ENCODE results near the gene OSBP2.
A peak's percentile ranks its signal among the peaks of the same experiment; 100 is the strongest.

The OSBP2 gene, protein sequence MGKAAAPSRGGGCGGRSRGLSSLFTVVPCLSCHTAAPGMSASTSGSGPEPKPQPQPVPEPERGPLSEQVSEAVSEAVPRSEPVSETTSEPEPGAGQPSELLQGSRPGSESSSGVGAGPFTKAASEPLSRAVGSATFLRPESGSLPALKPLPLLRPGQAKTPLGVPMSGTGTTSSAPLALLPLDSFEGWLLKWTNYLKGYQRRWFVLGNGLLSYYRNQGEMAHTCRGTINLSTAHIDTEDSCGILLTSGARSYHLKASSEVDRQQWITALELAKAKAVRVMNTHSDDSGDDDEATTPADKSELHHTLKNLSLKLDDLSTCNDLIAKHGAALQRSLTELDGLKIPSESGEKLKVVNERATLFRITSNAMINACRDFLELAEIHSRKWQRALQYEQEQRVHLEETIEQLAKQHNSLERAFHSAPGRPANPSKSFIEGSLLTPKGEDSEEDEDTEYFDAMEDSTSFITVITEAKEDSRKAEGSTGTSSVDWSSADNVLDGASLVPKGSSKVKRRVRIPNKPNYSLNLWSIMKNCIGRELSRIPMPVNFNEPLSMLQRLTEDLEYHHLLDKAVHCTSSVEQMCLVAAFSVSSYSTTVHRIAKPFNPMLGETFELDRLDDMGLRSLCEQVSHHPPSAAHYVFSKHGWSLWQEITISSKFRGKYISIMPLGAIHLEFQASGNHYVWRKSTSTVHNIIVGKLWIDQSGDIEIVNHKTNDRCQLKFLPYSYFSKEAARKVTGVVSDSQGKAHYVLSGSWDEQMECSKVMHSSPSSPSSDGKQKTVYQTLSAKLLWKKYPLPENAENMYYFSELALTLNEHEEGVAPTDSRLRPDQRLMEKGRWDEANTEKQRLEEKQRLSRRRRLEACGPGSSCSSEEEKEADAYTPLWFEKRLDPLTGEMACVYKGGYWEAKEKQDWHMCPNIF

GRCh38 chr22:30694640-30695350 lies at the start of gene OSBP2:
TSS of gene OSBP2 (plus strand) at chr22:30694874. CDS start at chr22:30694910, 36 bp downstream.
- DNase-seq (ENCODE audit: low read depth in 2 of 2): no peak

- no peak for DNase-seq (ENCODE audit: low read depth in 2 of 2)
Observed at GRCh38 chr22:30646518-30647160, 48.0 kb upstream of the OSBP2 start.

DNA sequence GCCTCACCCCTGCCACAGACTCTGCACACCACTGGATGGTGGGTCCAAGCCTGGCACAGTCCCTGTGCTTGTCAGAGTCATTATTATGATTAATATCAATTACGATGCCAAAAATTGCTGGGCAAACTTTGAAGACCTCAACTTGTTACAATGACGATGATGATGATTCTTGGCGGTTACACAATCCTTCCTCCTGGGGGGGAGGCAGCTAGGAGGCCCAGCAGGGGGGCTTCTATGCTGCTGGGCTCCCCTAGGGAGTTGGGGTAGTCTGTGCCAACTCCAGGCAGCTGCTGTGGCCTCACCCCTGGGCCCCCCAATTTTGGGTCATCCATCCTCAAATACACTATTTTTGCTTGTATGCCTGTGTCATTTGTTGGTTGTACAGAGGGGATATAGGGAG lies 47.1 kb upstream of the OSBP2 start:
- no peak for DNase-seq (ENCODE audit: low read depth in 2 of 2)

DNA sequence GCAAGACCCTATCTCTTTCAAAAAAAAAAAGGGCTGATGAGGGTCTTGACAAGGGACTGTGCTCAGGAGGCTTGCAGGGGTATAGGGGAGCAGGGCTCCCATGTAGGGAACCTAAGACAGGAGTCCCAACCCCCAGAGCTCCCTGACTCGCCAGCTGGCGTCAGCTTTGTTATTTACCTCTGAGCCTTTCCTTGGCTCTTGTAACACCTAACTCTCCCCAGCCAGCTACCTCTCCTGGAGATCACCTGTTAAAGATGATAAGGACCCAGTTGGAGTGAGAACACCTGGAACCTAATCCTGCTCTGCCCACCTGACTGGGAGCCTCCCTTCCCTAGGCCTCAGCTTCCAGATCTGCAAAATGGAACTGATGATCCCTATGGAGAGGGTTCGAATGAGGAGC lies 45.8 kb upstream of the OSBP2 start:
- no peak for DNase-seq (ENCODE audit: low read depth in 2 of 2)

DNA sequence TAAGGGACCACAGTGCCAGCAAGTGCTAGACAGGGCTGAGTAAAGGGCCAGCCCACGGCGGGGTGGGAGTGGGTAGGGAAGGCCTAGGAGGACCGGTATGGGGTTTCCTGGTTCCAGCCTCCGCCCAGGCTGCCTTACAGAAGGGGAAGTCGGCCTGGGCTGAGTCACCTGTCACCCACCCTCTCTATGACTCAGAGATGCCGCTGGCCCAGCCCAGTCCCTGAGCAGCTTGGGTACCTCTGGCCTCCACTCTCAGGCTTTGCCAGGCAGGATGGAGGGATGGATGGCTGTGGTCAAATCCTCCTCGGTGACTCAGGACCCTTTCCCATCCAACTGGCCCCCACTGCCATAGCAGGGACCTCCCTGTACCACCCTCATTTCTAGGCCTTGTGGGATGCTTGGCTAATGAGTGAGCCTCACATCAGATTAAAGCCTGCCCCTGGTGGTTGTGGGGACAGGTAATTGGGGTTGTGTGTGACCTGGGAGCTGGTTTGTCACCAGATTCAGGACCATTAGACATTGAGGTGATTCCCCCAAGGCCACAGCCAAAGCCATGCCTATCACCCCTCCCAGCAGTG lies 45.2 kb upstream of the OSBP2 start:
- peak; percentile 80 to 85 for DNase-seq (ENCODE audit: low read depth in 2 of 2)

DNA sequence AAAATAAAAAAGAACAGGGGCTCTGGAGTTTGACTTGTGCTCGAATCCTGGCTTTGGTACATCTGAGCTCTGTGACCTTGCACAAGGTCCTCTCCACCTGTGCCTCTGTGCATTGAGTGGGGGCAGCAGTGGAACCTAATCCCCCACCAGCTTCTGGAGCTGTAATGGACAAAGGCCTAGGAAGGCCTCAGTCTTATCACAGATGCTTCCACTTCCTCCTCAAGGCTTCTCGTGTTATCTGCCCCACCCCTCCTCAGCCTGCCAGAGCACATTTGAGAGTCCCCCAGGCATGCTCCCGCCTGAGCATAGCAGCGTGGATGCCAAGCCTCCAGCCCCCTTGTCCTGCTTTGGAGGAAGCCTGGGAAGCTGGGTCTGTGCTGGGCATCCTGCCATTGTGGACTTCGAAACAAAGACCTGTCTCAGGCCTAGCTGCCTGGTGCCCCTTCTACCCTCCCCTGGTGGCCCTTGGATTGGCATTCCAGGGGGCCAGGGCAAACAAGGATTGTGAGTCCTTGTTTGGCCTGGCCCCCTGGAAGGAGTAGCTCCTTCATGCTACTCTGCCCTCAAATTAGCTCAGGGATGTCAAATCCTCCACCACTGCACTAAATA lies 44.1 kb upstream of the OSBP2 start:
- DNase-seq (ENCODE audit: low read depth in 2 of 2): no peak

DNA sequence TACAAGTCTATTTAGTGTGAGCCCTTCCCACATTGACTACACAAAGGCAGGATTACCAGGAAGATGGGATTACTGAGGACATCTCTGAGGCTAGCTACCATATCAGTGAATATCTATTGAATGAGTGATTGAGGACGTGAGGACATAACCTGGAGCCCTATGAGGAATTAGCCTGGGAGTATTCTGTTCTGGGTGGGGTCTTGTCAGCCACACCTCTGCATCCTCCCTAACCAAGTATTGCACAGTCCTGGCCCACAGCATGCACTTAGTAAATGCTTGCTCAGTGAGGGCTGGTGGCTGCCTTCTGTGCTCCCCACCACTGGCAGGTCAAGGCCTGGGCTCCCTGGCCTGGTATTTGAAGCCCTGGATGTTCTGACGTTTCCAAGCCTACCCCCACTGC lies 41.8 kb upstream of the OSBP2 start:
- no peak for DNase-seq (ENCODE audit: low read depth in 2 of 2)

DNA sequence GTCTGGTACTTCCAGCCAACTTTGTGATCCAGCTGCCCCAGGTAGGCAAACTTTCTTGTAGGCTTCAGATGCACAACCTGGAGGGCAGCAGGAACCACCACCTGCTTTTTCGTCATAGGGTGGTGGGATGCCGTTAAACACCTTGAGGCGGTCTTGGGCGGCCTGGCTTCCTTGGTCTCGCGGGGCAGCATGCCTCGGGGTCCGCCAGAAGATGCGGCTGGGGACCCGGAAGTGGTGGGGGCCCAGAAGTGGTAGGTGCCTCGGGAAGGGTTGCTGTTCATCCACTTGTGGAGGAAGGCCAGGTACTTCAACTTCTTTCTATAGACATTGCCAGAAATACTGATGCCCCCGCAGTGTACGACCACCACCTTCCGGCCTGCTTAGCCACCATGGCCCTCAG lies 40.3 kb upstream of the OSBP2 start:
- DNase-seq (ENCODE audit: low read depth in 2 of 2): no peak

DNA sequence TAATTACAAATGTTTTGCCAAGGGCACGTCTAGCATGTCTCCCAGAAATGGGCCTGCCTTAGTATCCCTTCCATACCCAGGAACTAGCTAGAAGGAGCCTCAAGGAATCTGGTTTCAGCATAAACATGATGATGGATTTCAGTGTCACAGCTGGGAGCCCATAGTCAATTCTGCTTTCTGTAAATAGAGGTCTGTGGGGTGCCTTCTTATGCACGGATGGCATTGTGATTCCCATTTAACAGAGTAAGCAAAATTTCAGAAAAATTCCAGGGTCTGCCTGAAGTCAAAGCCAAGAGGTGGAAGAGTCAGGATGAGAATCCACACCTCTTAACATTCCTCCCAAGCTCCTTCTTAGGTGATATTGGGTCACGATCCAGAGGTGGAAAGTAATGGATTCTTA lies 39.1 kb upstream of the OSBP2 start:
- DNase-seq (ENCODE audit: low read depth in 2 of 2): no peak

DNA sequence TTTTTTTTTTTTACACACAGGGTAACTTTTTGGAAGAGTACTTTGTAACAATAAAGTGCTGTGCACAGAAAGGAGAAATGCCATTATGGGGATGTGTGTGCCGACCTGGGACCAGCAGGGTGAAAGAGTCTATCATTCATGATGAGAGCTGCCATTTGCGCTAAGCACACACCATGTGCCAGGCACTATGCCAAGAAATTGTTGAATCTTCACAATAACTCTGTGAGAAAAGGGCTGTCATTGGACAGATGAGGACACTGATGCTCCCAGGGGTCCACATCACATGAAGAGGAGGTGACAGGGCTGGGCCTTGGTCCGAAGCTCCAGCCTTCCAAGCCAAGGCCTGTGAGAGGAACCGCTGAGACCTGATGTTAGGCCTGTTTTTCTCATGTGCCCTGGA lies 32.6 kb upstream of the OSBP2 start:
- no peak for DNase-seq (ENCODE audit: low read depth in 2 of 2)

- DNase-seq (ENCODE audit: low read depth in 2 of 2): no peak
Observed at GRCh38 chr22:30664798-30665197, 29.9 kb upstream of the OSBP2 start.

GRCh38 chr22:30665266-30665665 lies 29.4 kb upstream of the OSBP2 start:
- DNase-seq (ENCODE audit: low read depth in 2 of 2): no peak

- DNase-seq (ENCODE audit: low read depth in 2 of 2): no peak
Observed at GRCh38 chr22:30665786-30666185, 28.9 kb upstream of the OSBP2 start.

DNA sequence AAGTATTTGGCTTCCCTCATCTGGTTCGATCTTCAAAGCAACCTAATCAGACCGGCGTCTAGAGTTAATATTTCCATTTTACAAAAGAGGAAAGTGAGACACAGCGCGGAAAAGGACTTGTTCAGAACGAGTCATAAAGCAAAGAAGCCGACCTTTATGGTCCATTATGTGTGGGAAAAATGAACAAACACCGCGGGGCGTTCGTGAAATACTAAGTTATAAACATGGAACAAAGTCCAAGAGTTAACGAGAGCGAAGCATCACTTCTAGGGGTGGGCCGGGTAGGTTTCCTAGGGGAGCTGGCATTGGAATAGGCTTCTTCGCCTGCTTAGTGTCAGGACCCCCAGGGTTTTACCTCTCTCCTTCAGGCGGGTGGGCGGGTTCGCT lies 27.6 kb upstream of the OSBP2 start:
- no peak for DNase-seq (ENCODE audit: low read depth in 2 of 2)

- peak; percentile 83 to 89 for DNase-seq (ENCODE audit: low read depth in 2 of 2)
Observed at GRCh38 chr22:30667494-30668385, 26.9 kb upstream of the OSBP2 start, which contains the start of gene DUSP18. TSS of gene DUSP18 (minus strand) at chr22:30667875. CDS start at chr22:30664003, 3,872 bp downstream.

GRCh38 chr22:30668386-30668710 lies 26.3 kb upstream of the OSBP2 start:
- DNase-seq (ENCODE audit: low read depth in 2 of 2): no peak

GRCh38 chr22:30671071-30671470 lies 23.6 kb upstream of the OSBP2 start:
- DNase-seq (ENCODE audit: low read depth in 2 of 2): no peak

DNA sequence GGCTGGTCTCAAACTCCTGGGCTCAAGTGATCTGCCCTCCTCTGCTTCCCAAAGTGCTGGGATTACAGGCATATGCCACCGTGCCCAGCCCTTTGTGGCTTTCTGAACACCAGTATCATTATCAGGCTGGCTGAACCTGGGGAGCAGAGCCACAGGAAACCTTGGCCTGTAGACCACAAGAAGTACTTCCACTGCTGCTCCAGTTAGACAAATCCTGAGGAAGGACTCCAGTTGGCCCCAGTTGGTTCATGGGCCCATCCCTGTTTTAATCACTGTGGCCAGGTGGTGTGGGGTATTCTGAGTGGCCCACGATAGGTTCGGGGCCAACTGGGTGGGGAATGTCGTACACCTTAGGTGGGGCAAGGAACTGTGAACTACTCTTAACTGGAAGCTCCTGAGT lies 21.5 kb upstream of the OSBP2 start:
- DNase-seq (ENCODE audit: low read depth in 2 of 2): no peak

GRCh38 chr22:30674482-30674881 lies 20.2 kb upstream of the OSBP2 start:
- DNase-seq (ENCODE audit: low read depth in 2 of 2): no peak

DNA sequence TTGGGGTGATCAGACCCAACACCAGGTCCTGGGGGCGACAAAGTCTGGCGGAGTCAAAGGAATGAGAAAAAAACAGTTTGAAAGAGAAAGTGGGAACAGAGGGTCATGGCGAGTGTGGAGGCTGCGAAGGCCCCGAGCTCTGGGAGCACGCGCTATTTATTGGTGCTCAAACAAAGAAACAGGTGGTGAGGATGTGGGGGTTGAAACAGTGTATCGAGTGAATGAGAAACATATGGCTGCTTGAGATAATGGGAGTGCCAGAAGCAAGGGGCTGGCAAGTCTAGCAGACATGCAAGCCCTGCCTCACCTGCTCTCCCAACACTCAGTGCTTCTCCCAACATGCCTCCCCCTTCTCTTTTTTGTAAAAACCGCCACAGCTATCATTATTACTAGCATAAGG lies 19.2 kb upstream of the OSBP2 start:
- DNase-seq (ENCODE audit: low read depth in 2 of 2): no peak
